ENCODE data around the gene TWIST2.

TWIST2 gene

DNA sequence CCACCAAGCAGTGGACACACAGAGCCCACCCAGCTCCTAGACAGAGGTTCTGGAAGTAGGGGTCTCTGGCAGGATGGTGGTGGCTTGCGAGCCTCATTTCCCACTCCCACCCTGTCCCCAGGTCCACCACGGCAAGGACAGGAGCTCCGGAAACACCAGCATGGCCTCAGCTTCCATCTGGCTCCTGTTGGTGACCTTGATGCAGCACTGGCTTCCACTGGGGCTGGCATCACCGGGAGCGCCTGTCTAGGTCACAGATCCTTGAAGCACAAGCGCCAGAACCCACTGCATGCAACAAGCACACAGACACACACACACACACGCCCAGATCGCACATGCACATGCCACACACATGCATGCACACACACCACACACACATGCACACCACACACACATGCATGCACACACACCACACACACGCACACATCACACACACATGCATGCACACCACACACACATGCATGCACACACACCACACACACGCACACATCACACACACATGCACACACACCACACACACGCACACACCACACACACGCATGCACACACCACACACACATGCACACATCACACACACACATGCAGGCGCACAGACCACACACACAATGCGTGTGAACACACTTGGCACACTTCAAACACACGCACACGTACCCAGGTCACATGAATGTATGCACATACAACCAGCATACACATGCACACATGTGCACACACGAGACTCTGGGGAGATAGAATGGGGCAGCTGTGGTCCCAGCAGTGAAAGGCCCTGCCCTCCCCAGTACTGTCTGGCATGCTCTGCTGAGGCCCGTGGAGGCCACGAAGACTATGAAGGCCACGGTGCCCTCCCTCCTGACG is 63.7 kb downstream of the TWIST2 start:
- H3K9ac ChIP-seq (ENCODE audit: insufficient read length), result no peak overlapping the region
- no peak overlapping the region for H3K4me3 ChIP-seq
- H3K9me3 ChIP-seq (ENCODE audit: low read depth, low read length), result no peaks in the 10 kb centered on the region
- DNase-seq (ENCODE audit: low read depth, low spot score), result no peak
- no peaks in the 10 kb centered on the region for H3K36me3 ChIP-seq (ENCODE audit: insufficient read depth, low read length)
- TF ChIP-seq FOXP2 (optimal IDR thresholded peaks at IDR 0.05; ENCODE audit: control extremely low read depth, extremely low read length, insufficient read depth) (no peak), POLR2AphosphoS5 (IDR thresholded peaks at IDR 0.05; ENCODE audit: borderline replicate concordance, low read depth, low read length) (no peak), EZH2 (IDR thresholded peaks at IDR 0.05) (no peak)
- H3K27ac ChIP-seq, result no peak overlapping the region

DNA sequence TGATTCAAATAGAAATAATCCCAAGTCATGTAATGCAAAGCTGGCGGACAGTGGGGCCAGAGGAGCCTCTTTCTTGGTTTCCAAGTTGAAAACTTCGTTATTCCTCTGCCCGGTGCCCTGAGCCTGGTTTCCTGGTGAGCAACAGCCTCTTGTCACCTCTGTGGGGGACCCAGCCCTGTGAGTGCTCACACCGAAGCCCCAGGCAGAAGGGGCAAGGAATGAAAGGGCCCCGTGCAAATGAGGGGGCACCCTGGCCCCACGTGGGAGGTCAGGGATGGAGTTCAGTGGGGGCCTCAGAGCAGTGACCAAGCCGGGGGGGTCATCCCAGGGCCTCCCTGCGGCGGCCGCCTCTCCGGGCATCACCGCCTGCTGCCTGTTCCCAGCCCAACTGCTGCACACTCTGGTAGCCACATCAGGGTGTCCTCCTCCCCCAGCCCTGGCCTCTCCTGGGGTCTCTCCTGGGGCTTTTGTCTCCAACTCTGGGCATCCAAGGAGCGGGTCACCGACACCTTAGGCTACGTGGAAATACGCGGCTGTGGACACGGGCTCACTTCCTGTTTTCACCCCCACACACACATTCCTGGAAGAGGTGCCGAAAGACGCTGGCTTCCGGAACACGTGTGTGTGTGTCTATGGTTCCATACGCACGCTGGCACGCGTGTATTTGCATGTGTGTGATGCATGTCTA is 64.5 kb downstream of the TWIST2 start:
- Histone ChIP-seq H3K9me3 (ENCODE audit: low read depth, low read length) (no peaks in the 10 kb centered on the region), H3K27ac (no peak overlapping the region), H3K4me3 (no peak overlapping the region), H3K9ac (ENCODE audit: insufficient read length) (no peak overlapping the region), H3K36me3 (ENCODE audit: insufficient read depth, low read length) (no peaks in the 10 kb centered on the region)
- no peak for TF ChIP-seq EZH2 (IDR thresholded peaks at IDR 0.05)
- no peak for TF ChIP-seq FOXP2 (optimal IDR thresholded peaks at IDR 0.05; ENCODE audit: control extremely low read depth, extremely low read length, insufficient read depth)
- no peak for TF ChIP-seq POLR2AphosphoS5 (IDR thresholded peaks at IDR 0.05; ENCODE audit: borderline replicate concordance, low read depth, low read length)
- no peak for DNase-seq (ENCODE audit: low read depth, low spot score)

DNA sequence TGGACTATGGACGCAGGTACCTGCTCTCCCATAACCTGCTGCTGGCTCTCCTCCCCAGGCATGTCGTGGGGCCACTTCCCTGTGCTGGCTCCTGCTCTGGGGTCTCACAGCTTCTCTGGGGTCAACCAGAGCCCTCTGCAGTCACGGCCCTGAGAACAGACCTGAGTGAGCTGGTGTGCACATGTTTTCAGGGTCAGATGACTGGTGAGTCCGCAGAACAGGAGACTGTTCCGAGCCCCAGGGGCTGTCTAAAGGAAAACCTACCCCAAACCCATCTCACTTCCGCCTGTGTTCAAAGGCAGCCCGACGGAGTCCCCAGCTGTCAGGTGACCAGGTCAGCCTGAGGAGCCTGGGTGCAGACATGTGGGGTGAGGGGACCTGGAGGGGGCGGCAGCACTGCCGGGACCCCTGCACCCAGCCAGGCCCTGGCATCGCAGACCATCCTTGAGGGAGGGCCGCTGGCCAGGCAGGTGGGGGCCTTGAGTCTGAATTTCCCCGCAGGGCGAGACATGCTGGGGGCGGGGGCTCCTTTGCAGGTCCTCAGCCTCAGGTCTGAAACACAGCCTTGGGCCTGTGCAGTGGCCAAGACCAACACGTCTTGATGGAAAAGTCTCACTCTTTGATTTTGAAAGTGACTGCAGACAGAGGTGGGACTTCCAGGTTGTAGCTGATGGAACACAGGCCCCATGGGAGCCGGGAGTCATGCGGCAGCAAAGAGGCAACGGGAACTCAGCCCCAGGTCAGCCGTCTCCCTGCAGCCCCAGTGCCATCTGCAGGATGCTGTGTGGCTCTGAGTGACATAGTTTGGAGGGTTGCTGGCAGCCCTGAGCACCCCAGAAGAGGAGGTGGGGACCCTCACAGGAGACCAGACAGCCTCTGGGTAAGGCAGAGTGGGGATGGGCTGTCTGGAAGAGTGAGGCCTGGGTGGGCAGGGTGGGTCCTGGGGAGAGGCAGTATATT is 65.3 kb downstream of the TWIST2 start:
- no peak for DNase-seq (ENCODE audit: low read depth, low spot score)
- H3K9ac ChIP-seq (ENCODE audit: insufficient read length), result no peak overlapping the region
- TF ChIP-seq FOXP2 (optimal IDR thresholded peaks at IDR 0.05; ENCODE audit: control extremely low read depth, extremely low read length, insufficient read depth) (no peak), EZH2 (IDR thresholded peaks at IDR 0.05) (no peak), POLR2AphosphoS5 (IDR thresholded peaks at IDR 0.05; ENCODE audit: borderline replicate concordance, low read depth, low read length) (no peak)

DNA sequence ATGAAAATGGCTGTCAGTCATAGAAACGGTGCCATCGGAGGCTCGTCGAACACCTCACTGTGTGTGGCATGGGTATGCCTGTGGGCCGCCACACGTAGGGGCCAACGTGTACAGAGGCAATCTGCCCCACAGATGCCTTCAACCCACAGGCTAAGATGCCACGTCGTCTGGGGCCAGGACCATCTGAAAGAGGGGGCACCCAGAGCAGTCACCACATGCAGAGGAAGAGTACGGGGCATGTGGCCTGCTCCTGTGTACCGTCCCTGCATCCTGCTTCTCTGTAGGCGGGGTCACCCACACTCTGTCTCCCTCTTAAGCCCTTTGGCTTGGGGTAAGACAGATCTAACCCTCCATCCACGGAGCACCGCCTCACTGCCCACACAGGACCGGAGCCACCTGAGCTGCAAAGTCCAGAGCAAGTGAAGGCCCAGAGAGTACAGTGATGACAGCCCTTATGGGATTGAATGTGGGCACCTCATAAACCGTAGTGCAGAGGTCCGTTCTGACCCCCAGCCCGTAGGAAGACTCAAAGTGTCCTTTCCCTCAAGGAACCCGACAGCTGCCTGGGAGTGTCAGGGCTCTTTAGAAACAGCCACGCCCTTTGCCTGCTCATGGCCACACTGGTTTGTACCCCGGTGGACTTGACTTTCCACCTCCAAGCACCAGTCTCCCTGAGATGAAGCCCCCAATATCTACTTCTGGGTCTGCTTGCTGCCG is 66.2 kb downstream of the TWIST2 start:
- no peak for TF ChIP-seq EZH2 (IDR thresholded peaks at IDR 0.05)
- no peak for TF ChIP-seq FOXP2 (optimal IDR thresholded peaks at IDR 0.05; ENCODE audit: control extremely low read depth, extremely low read length, insufficient read depth)
- no peak for TF ChIP-seq POLR2AphosphoS5 (IDR thresholded peaks at IDR 0.05; ENCODE audit: borderline replicate concordance, low read depth, low read length)
- Histone ChIP-seq H3K9ac (ENCODE audit: insufficient read length) (no peak overlapping the region), H3K36me3 (ENCODE audit: insufficient read depth, low read length) (no peaks in the 10 kb centered on the region)

More for the DNA sequence above, 65.3 kb downstream of the TWIST2 start:
- H3K27ac ChIP-seq, result no peak overlapping the region
- H3K9me3 ChIP-seq (ENCODE audit: low read depth, low read length), result no peaks in the 10 kb centered on the region
- H3K36me3 ChIP-seq (ENCODE audit: insufficient read depth, low read length), result no peaks in the 10 kb centered on the region
- no peak overlapping the region for H3K4me3 ChIP-seq

DNA sequence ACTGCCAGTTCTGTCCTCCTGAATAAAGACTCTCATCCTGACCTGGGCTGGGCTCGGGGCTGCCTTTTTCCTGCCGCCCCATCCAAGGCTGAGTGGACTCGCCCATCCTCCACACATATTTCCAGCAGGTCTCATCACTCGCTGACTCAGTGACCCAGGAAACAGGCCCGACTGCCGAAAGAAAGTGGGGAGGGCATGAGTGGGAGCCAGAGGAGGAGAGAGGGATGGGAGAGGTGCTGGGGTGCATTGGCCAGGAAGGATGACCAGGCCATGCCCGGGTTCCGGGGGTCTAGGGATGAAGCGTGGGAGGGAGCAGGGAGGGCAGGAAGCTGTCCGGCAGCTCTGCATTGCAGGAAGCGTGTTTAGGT is 66.7 kb downstream of the TWIST2 start:
- H3K9ac ChIP-seq (ENCODE audit: insufficient read length), result no peak overlapping the region

More for the DNA sequence above, 66.2 kb downstream of the TWIST2 start:
- H3K27ac ChIP-seq, result no peak overlapping the region
- H3K9me3 ChIP-seq (ENCODE audit: low read depth, low read length), result no peaks in the 10 kb centered on the region
- H3K4me3 ChIP-seq, result no peak overlapping the region
- DNase-seq (ENCODE audit: low read depth, low spot score), result no peak

DNA sequence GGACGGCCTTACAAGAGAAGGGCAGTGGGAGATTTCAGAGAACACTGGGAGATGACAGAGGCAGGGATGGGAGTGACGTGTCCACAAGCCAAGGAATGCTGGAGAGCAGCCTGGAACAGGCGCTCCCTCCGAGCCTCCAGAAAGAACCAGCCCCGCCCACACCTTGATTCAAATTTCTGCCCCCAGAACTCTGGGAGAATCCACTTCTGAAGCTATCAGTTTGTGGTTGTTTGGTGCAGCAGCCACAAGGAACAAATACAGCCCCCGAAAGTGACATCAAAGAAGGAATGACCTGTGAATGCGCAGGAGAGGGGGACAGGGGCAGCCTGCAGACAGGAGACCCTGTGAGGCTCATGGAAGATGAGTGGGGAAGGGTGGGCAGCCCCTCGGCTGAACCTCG is 67.3 kb downstream of the TWIST2 start:
- no peak overlapping the region for H3K27ac ChIP-seq
- DNase-seq (ENCODE audit: low read depth, low spot score), result no peak
- no peaks in the 10 kb centered on the region for H3K9me3 ChIP-seq (ENCODE audit: low read depth, low read length)
- no peak overlapping the region for H3K4me3 ChIP-seq
- TF ChIP-seq POLR2AphosphoS5 (IDR thresholded peaks at IDR 0.05; ENCODE audit: borderline replicate concordance, low read depth, low read length) (no peak), FOXP2 (optimal IDR thresholded peaks at IDR 0.05; ENCODE audit: control extremely low read depth, extremely low read length, insufficient read depth) (no peak), EZH2 (IDR thresholded peaks at IDR 0.05) (no peak)
- no peaks in the 10 kb centered on the region for H3K36me3 ChIP-seq (ENCODE audit: insufficient read depth, low read length)
- H3K9ac ChIP-seq (ENCODE audit: insufficient read length), result no peak overlapping the region

More for the DNA sequence above, 66.7 kb downstream of the TWIST2 start:
- H3K36me3 ChIP-seq (ENCODE audit: insufficient read depth, low read length), result no peaks in the 10 kb centered on the region
- H3K4me3 ChIP-seq, result no peak overlapping the region
- no peak for TF ChIP-seq EZH2 (IDR thresholded peaks at IDR 0.05)
- no peaks in the 10 kb centered on the region for H3K9me3 ChIP-seq (ENCODE audit: low read depth, low read length)
- DNase-seq (ENCODE audit: low read depth, low spot score), result no peak
- no peak overlapping the region for H3K27ac ChIP-seq

DNA sequence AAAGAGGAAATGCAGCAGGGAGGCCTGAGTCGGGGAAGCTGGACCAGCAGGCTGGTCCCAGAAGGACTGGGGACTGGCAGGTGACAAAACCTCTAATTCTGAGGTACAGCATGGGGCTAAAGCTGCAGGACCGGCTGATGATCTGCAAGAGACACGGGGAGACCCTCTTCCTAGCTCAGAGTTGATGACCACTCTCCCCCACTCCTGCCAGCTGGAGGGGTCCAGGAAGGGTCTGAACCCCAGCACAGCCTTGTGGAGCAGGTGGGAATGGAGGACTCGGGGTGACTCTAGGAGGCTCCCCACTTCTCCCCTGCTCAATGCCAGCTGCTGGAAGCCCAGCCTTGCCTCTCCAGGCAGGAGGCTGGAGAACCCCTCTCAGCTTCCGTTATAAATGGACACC is 67.7 kb downstream of the TWIST2 start:
- no peaks in the 10 kb centered on the region for H3K36me3 ChIP-seq (ENCODE audit: insufficient read depth, low read length)
- H3K4me3 ChIP-seq, result no peak overlapping the region
- no peak for DNase-seq (ENCODE audit: low read depth, low spot score)
- H3K9me3 ChIP-seq (ENCODE audit: low read depth, low read length), result no peaks in the 10 kb centered on the region
- H3K9ac ChIP-seq (ENCODE audit: insufficient read length), result no peak overlapping the region
- H3K27ac ChIP-seq, result no peak overlapping the region
- TF ChIP-seq POLR2AphosphoS5 (IDR thresholded peaks at IDR 0.05; ENCODE audit: borderline replicate concordance, low read depth, low read length) (no peak), FOXP2 (optimal IDR thresholded peaks at IDR 0.05; ENCODE audit: control extremely low read depth, extremely low read length, insufficient read depth) (no peak), EZH2 (IDR thresholded peaks at IDR 0.05) (no peak)
